Stimulated activated naive CD8-positive, alpha-beta T cell treated with anti-CD3 and anti-CD28 coated beads, Interleukin-15, amount 100 ng/mL, for 72 hours (primary cell): Measurements from ENCODE around the gene STK24.
"Not testable (repeated sequence)": the region's sequence is repeated elsewhere in the genome, so short reads cannot be mapped to it uniquely, and the experiment has no call there.

Experiments used
- ATAC-seq: fragments of 150-1000 bp; cut with Tn5 transposase; 2 replicates; pipeline ENCODE4 v1.10.0; 2021; ENCODE audit warnings: mild to moderate bottlenecking, moderate library complexity
- DNase-seq, 2 donors: peaks; one replicate each; pipeline ENCODE4 v3.0.0; 2021 to 2022
- H3K27ac Mint-ChIP-seq, 2 donors: one replicate each; pipeline ENCODE4 v1.8.0; 2022; ENCODE audit warnings: mild to moderate bottlenecking in 2 of 2, mixed read lengths in 2 of 2, moderate library complexity in 2 of 2
- H3K27me3 Mint-ChIP-seq: one replicate; pipeline ENCODE4 v1.8.0; 2022; ENCODE audit warnings: mixed read lengths
- H3K4me1 Mint-ChIP-seq: one replicate; pipeline ENCODE4 v1.8.0; 2022; ENCODE audit warnings: mild to moderate bottlenecking, mixed read lengths
- H3K4me3 Mint-ChIP-seq, 2 donors: one replicate each; pipeline ENCODE4 v1.8.0; 2022; ENCODE audit warnings: mild to moderate bottlenecking in 2 of 2, mixed read lengths in 2 of 2, moderate library complexity in 1 of 2
- H3K9me3 Mint-ChIP-seq, 2 donors: one replicate each; pipeline ENCODE4 v1.8.0; 2022; ENCODE audit warnings: mixed read lengths in 2 of 2

STK24 gene

DNA sequence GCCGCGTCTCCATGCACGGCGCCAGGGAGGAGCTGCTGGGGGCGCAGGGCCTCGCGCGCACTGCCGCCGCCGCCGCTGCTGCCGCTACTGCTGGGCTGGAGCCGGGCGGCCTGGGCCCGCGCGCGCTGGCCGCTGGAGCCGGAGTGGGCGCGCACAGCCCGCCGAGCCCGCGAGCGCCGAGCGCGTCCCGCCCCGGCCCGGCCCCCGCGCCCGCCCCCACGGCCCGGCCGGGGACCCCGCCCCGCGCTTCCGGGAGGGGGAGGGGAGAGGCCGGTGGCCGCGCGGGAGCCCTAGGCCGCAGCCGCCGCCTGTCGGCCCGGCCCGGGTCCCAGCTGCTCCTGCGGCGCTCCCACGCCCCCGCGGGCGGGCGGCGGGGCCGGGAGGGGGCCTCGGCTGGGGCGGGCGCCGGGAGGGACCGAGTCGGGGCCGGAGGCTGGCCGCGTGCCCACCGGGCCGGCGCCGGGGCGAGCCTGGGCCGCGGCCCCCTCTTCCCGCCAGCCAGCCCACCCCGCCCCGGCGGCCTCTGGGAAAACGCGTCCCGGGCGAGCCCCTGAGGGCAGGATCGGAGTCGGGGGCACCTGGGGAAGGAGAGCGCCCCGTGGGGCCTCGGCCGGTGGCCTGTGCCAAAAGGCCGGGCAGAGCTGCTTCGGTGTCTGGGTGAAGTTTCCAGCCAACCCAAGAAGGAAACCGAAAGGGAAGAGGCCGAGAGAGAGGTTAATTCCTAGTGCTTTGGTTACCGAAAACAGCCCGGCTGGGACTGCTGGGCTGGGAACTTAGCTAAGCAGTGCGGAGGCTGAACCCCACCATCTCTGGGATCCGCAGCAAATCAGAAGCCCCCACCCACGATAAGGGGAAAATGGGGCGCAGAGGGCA, at the start of gene STK24:
STK24 (minus strand) TSS at position 145 of the 873 bp plus-strand sequence. CDS start 321 bp downstream, outside the sequence.
- H3K27me3 Mint-ChIP-seq = no peaks in the 10 kb centered on the region
- H3K9me3 Mint-ChIP-seq = no peaks in the 10 kb centered on the region
- H3K27ac Mint-ChIP-seq = peak within 1 kb of the TSS; percentile 97 to 98
- H3K4me3 Mint-ChIP-seq = peak within 1 kb of the TSS; percentile 92 to 93
- peaks cover 49% of the 10 kb centered on the region for H3K4me1 Mint-ChIP-seq
- ATAC-seq (peak; percentile 73), DNase-seq (peak; percentile 64 to 67)

GRCh38 chr13:98626298-98626935, 49.5 kb upstream of the STK24 start:
- Mint-ChIP-seq H3K4me1 (no peaks in the 10 kb centered on the region), H3K27ac (no peak overlapping the region), H3K4me3 (no peak overlapping the region), H3K9me3 (no peaks in the 10 kb centered on the region), H3K27me3 (peaks cover under 1% of the 10 kb centered on the region)
- ATAC-seq = no peak
- no peak for DNase-seq

- ATAC-seq, H3K4me1 Mint-ChIP-seq, H3K9me3 Mint-ChIP-seq, H3K27ac Mint-ChIP-seq, DNase-seq, H3K4me3 Mint-ChIP-seq, H3K27me3 Mint-ChIP-seq: not testable (repeated sequence)
These were observed 47.7 kb upstream of the STK24 start for GRCh38 chr13:98624589-98624988.

DNA sequence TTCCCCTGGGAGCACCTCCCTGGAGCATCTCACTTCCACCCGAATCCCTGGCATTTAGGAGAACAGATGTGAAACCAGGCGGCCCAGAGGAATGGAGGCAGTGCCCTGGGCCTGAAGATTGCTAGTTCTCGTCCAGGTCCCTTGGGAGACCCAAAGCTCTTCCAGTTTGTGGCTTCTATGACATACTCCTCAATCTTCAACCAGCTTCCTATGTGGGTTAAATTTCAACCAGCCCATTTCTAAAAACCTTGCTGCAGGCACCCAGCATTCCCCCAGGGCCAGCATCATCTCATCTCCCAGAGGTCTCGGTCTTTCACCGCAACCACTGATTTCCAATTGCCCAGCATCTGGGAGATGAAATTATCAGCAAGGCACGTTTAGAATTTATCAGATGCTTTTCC, 46.0 kb upstream of the STK24 start:
- no peaks in the 10 kb centered on the region for H3K27me3 Mint-ChIP-seq
- H3K27ac Mint-ChIP-seq = no peak overlapping the region
- no peak for DNase-seq
- ATAC-seq = no peak
- H3K9me3 Mint-ChIP-seq = no peaks in the 10 kb centered on the region
- H3K4me1 Mint-ChIP-seq = no peaks in the 10 kb centered on the region
- H3K4me3 Mint-ChIP-seq = no peak overlapping the region

DNA sequence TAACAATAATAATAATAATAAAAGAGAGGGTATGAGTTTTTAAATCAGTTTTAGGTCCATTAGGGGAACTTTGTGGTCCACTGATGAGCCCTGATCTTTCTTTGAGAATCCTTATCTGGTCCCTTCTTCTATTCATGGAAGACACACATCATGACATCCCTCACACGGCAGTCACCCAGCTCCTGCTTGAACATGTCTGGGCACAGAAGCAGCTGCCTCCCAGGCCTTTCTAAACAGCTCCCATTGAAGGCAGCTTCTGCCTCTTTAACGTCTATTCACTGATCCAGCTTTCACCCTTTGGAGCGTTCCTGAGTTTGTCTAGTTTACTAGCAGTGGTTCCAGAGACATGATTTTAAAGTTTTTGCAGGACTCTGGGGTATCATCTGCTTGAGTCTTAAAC, 42.6 kb upstream of the STK24 start:
- DNase-seq (no peak), ATAC-seq (no peak)
- Mint-ChIP-seq H3K4me1 (no peaks in the 10 kb centered on the region), H3K9me3 (no peaks in the 10 kb centered on the region), H3K27me3 (no peaks in the 10 kb centered on the region), H3K4me3 (no peak overlapping the region), H3K27ac (no peak overlapping the region)

DNA sequence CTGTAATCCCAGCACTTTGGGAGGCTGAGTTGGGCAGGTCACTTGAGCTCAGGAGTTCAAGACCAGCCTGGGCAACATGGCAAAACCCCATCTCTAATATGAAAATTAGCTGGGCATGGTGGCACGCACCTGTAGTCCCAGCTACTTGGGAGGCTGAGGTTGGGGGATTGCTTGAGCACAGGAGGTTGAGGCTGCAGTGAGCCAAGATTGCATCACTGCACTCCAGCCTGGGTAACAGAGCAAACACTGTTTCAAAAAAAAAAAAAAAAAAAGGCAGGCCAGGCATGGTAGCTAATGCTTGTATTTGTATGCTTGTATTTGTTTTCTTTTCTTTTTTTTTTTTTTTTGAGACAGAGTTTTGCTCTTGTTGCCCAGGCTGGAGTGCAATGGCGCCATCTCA, 38.7 kb upstream of the STK24 start:
- not testable (repeated sequence) for H3K27me3 Mint-ChIP-seq, H3K27ac Mint-ChIP-seq, ATAC-seq, H3K4me3 Mint-ChIP-seq, DNase-seq, H3K4me1 Mint-ChIP-seq, H3K9me3 Mint-ChIP-seq

GRCh38 chr13:98613591-98613990, 36.7 kb upstream of the STK24 start:
- H3K9me3 Mint-ChIP-seq = no peaks in the 10 kb centered on the region
- DNase-seq (no peak), ATAC-seq (no peak)
- no peak overlapping the region for H3K4me3 Mint-ChIP-seq
- no peaks in the 10 kb centered on the region for H3K27me3 Mint-ChIP-seq
- H3K4me1 Mint-ChIP-seq = no peaks in the 10 kb centered on the region
- H3K27ac Mint-ChIP-seq = no peak overlapping the region

- Mint-ChIP-seq H3K27me3 (no peaks in the 10 kb centered on the region), H3K9me3 (no peaks in the 10 kb centered on the region), H3K27ac (no peak overlapping the region), H3K4me3 (no peak overlapping the region), H3K4me1 (no peaks in the 10 kb centered on the region)
- DNase-seq = no peak
- no peak for ATAC-seq
These were observed 32.8 kb upstream of the STK24 start for GRCh38 chr13:98609756-98610155.

- ATAC-seq (no peak), DNase-seq (no peak)
- Mint-ChIP-seq H3K27me3 (no peaks in the 10 kb centered on the region), H3K4me3 (no peak overlapping the region), H3K4me1 (no peaks in the 10 kb centered on the region), H3K27ac (no peak overlapping the region), H3K9me3 (no peaks in the 10 kb centered on the region)
These were observed 29.4 kb upstream of the STK24 start for GRCh38 chr13:98606296-98606695.

DNA sequence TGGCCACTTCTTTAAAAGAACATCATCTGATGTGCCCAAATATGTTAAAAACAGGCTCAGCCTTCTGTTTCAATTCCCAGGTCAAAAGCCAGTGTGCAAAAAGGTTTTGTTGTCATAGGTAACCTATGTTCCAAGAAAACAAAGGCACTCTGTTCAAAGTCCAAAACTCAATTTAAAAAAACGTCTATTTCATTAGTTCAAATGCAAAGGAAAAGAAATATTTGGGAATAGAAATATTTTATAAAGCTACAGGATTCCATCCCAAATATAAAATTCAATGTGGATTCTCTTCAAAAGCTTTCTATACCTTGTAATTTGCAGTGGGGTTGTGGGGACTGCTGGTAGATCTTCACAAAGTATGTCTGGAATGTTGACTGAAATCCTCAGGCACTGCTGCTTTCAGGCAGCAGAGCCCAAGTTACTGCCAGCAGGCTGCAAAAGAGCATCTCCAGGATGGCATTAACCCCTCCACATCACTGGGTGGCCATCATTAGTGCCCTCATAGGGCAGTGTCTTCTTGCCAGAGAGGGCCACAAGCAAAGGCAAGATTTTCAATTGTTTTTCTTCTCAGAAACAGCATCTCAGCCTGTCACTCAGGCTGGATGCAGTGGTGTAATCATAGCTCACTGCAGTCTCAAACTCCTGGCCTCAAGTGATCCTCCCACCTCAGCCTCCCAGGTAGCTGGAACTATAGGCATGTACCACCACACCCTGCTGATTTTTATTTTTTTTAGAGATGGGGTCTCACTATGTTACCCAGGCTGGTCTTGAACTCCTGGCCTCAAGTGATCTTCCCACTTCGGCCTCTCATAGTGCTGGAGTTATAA, 22.8 kb upstream of the STK24 start:
- Mint-ChIP-seq H3K4me3 (no peak overlapping the region), H3K27me3 (no peaks in the 10 kb centered on the region), H3K9me3 (peaks cover 6 to 9% of the 10 kb centered on the region in 2 donors), H3K4me1 (peaks cover 23% of the 10 kb centered on the region), H3K27ac (no peak overlapping the region)
- ATAC-seq = no peak
- no peak for DNase-seq

GRCh38 chr13:98598043-98598442, 21.1 kb upstream of the STK24 start:
- DNase-seq = no peak
- Mint-ChIP-seq H3K4me1 (peaks cover 23% of the 10 kb centered on the region), H3K27me3 (no peaks in the 10 kb centered on the region), H3K27ac (peak overlapping the region in 1 of 2 donors; percentile 0), H3K9me3 (peaks cover 6 to 9% of the 10 kb centered on the region in 2 donors), H3K4me3 (no peak overlapping the region)
- ATAC-seq = no peak

DNA sequence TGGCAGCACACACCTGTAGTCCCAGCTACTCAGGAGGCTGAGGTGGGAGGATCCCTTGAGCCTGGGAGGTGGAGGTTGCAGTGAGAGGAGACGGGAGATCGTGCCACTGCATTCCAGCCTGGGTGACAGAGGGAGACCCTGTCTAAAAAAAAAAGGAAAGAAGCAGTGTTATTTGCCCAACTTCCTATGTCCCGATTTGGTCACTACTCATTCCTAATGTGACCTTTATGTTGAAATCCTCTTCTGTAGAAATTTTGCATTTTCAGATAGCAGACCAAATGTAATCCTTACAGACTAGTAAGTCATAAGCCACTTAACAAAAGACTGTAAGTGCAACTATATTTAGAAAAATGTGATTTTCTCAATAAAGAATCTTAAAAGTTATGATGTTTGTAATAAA, 18.2 kb upstream of the STK24 start:
- Mint-ChIP-seq H3K9me3 (peaks cover 8 to 9% of the 10 kb centered on the region in 2 donors), H3K4me3 (no peak overlapping the region), H3K4me1 (peaks cover 23% of the 10 kb centered on the region), H3K27me3 (no peaks in the 10 kb centered on the region), H3K27ac (no peak overlapping the region)
- no peak for ATAC-seq
- DNase-seq = no peak

- Mint-ChIP-seq H3K9me3 (peaks cover 0 to 7% of the 10 kb centered on the region in 2 donors), H3K27me3 (no peaks in the 10 kb centered on the region), H3K4me3 (no peak overlapping the region), H3K4me1 (peaks cover 18% of the 10 kb centered on the region), H3K27ac (no peak overlapping the region)
- DNase-seq = no peak
- ATAC-seq = no peak
These were observed 15.4 kb upstream of the STK24 start for GRCh38 chr13:98592362-98592732.

- Mint-ChIP-seq H3K27me3 (no peaks in the 10 kb centered on the region), H3K4me3 (no peak overlapping the region), H3K9me3 (peaks cover 0 to 7% of the 10 kb centered on the region in 2 donors), H3K4me1 (peaks cover 14% of the 10 kb centered on the region), H3K27ac (no peak overlapping the region)
- no peak for DNase-seq
- no peak for ATAC-seq
These were observed 14.9 kb upstream of the STK24 start for GRCh38 chr13:98591721-98592361.

- H3K27me3 Mint-ChIP-seq, H3K4me3 Mint-ChIP-seq, DNase-seq, H3K27ac Mint-ChIP-seq, ATAC-seq, H3K9me3 Mint-ChIP-seq: not testable (repeated sequence)
- peaks cover 11% of the 10 kb centered on the region for H3K4me1 Mint-ChIP-seq
These were observed 13.6 kb upstream of the STK24 start for GRCh38 chr13:98590471-98590870.
